ENCODE results near the gene CARD11.

Gene CARD11

DNA sequence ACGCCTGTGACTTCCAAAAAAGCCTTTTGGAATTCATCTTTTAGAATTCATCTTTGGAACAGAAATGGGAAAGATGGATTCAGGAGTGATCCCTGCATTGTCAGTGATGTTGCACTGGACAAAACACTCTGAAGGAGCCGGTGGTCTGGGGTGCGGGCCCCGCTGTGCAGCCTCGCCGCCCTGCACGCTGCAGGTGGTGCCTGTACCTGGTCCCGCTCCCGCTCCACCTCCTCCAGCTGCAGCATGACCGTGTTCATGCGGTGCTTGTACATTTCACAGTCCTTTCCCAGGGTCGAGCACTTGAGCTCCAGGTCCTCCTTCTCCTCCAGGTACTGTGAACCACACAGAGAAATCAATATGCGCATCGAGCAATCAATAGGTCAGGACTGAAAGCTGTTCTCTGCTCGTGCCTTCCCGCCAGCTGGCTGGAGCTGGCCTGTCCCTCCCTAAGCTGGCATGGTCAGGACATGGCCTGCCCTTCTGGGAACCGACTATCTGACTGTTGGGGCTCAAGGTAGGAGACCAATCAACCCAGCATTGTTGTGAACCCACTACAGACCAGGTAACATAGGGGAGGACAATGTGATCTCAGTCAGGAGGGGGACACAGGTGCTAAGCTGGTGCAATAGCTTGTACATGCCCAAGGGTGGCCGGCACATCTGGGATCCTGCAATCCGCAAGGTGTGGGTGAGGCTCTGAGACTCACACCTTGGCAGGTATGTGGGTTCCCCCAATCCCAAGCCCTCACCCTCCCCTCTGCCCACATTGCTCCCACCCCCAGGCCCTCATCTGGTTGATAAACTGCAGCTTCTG is 105.8 kb downstream of the CARD11 start:
- no peak for DNase-seq

DNA sequence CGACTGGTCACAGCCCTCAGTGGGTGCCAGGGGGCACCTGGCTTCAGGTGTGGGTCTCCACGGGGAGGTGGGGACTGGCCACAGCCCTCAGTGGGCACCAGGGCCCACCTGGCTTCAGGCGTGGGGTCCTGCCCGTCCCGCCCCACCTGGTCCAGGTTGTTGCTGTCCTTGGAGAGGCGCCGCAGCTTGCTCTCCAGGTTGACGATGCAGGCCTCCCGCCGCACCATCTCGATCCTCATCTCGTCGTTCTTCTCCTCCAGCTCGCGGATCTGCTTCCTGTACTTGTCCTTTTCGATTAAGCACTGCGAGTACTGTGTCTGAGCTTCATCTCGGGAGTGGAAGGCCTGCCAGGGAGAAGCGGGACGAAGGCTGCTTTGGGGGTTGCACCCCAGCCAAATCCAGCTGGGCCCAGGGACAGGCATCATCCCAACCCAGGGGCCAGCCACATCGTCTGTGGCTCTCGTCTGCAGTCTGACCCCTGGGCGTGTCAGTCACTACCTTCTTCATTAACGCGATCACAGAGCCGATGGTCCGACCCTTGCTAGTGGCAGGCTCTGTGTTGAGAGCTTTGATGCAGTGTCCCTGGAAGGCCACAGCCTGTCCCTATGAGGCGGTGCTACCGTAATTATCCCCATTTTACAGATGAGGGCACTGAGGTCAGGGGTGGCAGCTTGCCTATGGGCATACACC is 106.6 kb downstream of the CARD11 start:
- no peak for DNase-seq

DNA sequence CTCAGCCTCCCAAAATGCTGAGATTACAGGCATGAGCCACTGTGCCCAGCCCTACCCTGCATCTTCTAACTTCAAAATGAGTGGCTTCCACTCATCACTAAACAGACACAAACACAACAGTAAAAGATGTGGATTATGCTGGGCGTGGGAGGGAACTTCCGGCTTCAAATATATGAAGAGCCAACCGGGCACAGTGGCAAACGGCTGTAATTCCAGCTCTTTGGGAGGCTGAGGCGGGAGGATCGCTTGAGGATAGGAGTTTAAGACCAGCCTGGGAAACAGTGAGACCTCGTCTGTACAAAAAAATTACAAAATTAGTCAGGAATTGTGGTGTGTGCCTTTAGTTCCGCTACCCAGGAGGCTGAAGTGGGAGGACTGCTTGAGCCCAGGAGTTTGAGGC is 107.4 kb downstream of the CARD11 start:
- no peak for DNase-seq

DNA sequence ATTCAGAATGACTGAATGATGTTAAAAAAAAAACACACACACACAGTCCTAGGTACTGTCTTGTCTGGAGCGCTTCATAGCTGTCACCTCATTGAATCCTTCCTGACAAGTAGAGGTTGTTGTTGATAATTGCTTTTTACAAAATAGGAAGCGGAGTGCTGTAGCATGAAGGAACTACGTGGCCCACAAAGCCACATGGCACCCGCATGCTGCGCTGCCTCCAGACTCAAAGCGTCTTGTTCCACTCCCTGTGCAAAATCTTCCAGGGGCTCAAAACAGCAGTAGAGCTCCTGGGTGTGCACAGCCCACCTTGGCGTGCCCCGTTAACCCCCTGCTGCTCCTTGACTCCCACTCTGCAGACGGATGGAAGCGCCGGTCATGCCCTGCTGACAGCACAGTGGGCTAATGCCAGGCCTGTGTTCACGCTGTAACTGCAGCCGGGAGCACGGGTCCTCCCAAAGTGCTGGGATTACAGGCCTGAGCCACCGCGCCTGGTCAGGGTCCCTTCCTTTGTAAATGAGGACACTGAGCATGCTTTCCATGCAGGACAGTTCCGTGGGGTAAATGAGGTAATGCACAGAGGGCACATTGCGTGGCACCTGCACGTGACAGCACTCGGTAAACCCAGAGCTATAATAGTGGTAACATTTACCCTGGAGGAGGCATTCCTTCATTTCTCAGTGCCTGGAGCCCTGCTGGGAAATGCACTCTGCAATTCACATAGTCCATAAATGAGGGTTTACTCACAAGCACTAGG is 108.5 kb downstream of the CARD11 start:
- DNase-seq, result no peak

DNA sequence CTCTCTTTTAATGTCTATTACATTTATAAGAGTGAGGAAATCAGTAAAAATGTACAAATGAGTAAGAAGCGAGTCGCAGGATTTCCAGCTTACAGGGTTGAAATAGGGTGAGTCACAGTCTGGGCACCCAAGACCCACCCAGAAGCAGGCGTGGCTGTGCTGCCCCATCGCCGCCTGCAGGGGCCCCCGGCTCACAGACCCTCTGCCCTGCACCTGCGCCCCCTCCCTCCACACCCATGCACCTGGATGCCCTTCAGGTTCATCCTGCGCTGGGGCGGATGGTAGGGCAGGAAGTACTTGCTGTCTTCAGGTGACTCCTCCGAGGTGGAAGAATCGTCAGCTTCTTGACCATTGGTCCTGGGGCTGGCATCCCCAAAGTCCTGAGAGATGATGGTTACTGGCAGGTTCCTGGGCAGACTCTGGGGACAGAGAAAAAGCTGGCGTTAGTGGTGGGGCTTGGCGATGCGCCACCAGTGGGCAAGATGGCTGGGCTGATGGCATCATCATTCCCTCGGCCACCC is 109.4 kb downstream of the CARD11 start:
- DNase-seq, result no peak

DNA sequence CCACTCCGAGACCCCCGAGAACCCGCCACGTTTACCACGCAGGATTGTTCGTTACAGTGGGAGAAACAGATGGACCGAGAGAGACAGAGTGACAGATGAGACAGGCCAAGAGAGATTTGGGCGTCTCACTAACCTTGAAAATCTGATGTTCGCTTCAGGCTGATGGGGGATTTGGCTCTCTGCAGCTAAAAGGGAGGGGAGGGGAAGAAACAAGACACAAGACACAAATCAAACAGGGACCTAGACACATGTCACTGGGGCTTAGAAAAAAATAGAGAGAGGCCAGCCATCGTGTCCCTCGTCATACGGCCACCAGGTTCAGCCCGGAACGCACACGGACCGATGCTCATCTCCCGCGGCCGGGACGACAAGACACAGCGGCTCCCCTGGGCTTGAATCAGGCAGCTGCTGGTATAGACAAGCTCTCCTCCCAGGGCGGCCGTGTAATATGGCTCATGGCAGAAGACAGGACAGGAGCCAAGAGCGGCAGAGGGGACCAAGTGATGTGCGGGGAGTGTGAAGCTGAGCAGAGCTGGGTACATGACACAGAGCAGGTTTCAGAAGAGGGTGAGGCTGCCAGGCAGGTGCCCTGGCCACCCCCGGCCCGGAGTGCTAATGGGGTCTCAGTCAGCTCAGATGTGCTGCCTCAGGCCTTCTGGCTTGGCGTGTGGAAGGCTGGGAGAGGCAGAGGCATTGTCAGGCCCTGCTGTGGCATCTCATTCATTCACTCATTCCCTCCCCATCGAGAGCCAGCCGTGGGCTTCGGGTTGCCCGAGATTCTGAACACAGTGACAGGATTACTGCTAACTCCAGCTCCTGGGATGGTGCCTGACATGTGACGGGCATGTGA is 111.0 kb downstream of the CARD11 start:
- DNase-seq, result no peak

DNA sequence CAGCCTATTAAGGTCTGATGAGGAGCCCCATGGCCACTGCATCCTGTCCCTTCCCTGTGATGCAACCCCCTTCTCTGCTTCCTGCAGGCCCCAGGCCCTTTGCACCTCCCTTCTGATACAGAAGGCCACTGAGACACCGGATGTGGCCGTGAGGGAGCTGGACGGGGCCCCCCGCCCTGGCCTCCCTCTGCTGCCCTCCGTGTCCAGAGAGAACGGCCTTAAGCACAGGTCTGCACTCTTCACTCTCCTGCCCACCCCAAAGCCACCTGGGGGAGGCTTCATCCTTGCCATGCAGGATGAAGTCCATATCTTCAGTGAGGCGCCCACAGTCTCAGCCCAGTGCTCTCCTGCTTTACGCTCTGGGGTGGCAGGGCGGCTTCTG is 112.6 kb downstream of the CARD11 start:
- no peak for DNase-seq

DNA sequence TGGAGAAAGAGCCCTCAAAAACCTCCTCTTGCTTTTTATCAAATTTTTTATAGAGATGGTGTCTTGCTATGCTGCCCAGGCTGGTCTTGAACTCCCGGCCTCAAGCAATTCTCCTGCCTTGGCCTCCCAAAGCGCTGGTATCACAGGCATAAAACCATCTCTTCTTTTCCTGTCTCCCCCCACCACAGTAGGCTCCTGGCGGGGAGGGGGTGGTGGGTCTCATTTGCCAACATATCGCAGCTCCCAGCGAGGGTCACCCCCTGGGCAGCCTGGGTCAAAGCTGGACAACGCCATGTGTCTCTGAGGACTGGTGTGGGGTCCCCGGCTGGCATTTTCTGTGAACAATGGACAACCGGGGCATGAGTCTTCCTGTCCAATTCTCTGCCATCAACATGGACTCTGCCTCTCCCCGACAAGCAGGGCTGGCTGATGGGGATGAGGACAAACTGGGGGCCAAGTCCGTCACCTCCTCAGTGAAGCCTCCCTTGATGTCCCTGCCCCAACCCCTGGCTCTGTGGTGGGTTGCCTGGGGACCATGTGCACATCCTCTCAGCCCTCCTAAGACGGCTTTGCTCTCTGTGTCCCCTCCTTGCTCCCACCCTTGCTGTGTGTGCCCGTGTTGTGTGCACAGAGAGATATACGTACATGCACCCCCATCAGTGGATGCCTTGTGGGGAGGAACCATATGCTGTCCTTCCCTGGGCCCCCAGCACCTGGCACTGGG is 113.2 kb downstream of the CARD11 start:
- no peak for DNase-seq

DNA sequence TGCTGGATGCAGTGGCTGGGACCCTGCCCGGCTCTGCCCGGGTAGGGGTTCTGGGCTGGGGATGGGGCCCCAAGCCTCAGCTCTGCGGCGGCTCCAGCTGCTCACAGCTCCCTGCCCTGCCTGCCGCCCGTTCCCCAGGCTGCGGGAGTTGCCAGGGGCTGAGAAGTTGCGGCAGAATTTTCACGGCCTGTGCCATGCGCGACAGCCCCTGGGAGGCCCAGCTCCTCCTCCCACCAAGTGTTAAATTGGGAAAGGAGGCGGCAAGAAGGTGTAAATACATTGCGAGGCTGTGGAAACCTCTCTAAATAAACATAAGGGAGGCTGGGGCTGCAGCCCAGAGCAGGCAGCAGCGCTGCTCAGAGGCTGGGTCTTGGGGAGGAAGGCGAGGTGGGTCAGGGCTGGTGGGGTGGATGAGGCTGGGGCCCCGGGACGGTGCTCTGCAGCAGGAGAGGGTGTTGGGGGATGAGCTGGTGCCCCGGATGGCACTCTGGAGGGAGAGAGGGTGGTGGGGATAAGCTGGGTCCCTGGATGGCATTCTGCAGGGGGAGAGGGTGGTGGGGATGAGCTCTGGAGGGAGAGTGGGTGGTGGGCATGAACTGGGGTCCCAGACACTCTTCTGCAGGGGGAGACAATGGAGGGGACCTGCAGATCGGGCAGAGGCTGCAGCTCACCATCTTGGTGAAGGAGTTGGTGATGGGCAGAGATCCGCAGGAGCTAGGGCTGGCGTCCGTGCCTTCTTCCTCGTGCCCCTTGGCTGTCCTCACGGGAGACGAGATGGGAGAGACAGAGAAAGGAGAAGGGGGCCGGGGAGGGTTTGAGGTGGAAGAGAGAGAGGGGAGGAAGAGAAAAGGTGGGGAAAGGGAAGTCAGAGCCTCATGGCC is 114.1 kb downstream of the CARD11 start:
- DNase-seq, result no peak

DNA sequence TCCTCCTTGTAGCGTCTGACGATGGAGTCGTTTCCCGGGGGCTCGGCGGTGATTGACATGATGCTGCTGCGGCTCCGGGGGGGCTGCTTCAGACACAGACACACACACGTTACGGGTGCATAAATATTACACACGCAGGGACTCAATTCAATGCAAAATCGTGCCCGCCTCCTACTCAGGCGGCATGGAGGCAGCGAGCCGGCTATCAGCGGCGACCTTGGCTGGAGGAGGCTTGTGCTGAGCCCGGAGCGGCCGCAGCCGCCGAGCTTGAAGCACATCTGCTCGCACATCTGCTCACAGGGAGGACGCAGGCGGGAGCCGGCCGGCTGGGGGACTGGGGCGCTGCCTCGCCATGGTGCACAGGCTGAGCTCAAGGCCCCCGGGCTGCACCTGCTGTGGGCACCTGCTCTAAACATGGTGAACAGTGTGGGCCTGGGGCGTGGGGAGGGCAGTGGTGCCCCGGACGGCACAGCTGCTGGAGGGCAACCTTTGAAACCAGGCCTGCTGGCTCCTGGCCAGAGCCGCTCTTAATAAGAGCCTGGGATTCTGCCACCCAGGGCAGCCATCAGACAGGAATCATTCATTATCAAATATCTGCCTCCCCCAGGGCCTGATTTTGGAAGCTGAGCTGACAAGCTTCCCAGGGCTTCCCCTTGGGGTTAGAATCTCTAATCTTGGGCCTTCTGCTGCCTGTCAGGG is 114.9 kb downstream of the CARD11 start:
- DNase-seq, result no peak

DNA sequence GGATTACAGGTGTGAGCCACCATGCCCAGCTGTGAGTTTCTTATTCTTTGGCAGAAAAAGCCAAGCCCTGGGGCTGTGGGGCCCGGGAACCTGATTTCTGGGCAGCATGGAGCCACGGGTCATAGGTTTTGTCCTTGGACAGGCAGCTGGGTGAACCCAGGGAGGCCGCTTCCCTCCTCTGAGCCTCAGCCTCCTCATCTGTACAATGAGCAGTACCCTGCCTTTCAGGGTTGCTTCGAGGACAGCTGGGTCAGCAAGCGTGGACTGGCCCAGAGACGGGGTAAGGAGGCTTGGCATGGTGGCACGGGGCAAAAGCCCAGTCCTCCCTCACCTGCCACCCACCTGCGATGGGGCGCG is 115.4 kb downstream of the CARD11 start:
- DNase-seq, result no peak

DNA sequence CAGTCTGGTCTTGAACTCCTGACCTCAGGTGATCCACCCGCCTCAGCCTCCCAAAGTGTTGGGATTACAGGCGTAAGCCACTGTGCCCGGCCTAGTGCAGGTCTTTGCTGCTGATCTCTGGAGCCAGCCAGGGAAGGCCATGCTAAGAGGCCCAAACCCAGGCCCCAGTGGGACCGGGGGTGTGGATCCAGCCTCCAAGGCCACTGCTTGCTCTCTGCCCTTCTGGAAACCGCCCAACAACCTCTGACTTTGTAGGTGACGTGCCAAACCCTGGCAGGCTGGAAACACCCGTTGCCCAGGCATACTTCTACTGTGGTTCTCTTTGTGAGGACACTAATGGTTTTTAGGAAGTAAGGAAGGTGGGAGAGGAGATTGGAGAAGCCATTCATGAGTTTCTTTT is 116.1 kb downstream of the CARD11 start:
- DNase-seq, result no peak

DNA sequence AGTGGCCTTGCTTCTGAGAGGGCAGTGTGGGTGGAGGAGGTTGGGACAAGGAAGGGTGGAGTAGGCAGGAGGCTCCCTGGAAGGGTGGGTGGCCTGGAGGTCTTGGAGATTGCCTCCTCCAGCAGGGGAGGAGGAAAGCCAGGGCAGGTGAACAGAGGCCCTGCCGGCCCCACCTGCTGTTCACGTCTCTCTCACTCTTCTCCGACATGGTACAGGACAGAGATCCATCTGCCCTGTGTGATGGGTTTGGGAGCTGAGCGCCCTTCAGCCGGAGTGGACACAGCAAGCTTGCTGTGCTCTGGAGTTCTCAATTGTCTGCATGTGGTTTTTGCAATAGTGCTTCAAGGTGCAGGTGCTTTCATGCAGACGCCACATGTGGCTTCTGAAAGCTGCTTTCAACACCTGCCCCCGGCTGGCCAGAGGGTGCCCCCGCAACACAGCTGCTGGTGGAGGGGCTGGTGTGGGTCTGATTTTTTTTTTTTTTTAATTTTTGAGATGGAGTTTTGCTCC is 116.7 kb downstream of the CARD11 start:
- no peak for DNase-seq

DNA sequence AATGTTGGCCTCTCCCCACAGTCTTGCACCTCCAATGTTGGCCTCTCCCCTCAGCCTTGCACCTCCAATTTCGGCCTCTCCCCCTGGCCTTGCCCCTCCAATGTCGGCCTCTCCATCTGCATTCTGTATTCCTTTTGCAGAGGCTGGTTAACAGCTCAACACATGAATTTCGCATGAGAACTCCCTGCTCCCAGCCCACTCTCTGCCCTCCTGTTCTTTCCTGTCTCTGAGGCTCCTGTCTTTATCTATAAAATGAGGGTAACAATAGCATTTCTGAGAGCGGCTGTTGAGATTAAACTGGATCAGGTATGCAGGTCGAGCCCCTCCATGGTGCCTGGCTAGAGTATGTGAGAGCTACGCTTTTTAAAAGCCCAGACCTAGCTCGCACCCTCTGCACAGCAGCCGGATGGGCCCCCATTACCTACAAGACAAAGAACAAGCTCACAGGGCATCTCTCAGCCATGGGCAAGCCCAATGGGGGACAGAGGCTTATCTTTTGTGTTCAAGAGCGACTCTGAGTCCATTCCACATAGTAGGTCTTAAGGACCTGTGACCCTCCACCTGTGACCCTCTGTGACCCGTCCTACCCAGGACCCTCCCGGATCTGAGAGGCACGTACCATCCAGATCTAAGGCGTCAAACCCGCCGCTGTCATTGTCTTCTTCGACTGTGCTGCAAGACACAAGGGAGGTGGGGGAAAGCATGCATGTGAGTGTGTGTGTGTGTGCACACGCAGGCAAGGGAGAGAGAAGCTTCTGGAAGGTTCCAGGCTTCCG is 117.4 kb downstream of the CARD11 start:
- DNase-seq, result no peak

DNA sequence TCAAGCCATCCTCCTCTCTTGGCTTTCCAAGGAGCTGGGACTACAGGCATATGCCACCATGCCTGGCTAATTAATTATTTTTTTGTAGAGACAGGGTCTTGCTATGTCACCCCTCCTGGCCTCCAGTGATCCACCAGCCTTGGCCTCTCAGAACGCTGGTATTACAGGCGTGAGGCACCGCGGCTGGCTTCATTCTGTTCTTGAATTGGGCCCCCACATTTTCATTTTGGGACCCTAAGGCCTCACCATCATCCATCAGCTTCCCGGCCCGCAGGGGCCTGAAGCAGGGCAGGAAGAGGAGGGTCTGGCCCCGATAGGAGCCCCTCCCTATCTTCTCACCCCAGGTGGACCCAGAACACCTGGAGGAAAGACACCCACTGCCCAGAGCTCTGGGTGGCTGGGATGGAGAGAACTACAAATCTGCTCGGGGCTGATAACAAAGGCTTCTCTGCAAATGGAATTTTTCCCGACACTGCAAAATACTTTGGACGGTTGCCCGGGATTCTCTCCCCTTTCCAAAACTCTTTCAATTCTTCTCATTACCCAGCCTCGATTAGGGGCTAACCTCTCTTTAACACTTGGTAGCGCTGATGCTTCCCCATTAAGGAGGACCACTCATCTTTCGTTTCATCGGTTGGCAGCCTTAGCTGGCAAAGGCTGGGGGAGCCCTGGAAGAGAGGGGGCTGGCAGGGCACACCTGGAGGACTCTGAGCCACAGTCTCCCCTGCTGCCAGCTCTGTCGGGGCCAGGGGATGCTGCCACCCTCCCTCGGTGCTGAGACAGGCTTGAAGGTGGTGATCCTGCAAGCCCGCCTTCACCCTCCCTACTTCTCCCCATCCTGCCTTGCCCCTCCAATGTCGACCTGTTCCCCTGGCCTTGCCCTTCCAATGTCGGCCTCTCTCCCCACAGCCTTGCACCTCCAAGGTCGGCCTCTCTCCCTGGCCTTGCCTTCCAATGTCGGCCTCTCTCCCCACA is 118.5 kb downstream of the CARD11 start:
- no peak for DNase-seq

DNA sequence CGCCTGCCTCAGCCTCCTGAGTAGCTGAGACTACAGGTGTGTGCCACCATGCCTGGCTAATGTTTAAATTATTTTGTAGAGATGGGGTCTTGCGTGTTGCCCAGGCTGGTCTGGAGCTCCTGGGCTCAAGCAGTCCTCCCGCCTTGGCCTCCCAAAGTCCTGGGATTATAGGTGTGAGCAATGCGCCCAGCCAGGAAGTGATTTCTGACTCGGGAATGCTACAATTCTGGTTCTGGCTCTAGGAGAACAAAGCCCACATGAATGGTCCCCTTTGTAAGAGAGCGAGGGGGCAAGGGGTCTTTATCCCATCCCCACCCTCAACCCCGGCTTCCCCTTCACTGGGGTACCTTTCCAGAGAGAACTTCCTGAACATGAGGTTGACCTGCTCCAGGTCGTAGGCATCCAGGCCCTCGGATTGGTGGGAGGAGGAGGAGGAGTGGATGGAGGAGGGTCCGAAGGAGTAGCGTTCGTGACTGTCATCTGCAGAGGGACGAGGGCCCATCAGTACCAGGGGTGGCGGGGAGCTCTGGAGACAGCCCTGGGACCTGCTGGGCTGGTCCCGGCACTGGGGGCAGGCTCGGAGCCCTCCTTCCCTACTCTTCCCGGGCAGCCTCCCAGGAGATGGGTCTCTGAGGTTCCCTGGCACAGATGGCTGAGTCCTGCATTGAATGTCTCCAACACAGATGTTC is 119.6 kb downstream of the CARD11 start:
- DNase-seq, result no peak

DNA sequence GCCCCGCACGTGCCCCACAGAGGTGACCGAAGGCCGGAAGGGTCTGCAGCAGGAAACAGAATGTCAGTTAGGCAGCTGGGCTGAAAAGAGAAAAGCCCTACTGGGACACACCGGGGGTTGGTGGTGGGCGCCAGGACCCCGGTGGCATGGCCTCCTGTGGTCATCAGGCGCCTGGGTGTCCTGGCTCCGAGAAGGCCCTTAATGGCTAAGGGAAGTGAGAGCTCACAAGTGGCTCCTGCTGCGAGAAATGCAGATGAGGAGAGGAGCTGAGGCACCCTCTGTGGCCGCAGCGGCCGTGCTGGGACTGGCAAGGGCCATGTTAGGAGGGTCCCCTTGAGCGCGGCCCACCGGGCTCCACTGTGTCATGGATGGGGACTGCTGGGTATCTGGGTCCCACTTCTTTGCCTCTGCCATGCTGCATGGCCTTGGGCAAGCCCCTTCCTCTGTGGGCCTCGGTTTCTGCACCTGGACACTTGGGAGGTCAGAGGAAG is 120.3 kb downstream of the CARD11 start:
- no peak for DNase-seq

All from NCI-H1436 treated with DMSO at 0.1 percent for 48 hours (cell line).